DMS 273 treated with DMSO at 0.1 percent for 48 hours (cell line): ENCODE measurements around the gene ALG8.
A peak's percentile ranks its signal among the peaks of the same experiment; 100 is the strongest.
"Not testable (repeated sequence)": the region's sequence is repeated elsewhere in the genome, so short reads cannot be mapped to it uniquely, and the experiment has no call there.

Source experiments
- DNase-seq: peaks from one replicate; lab custom pipeline; 2025; lab: John Stamatoyannopoulos, UW

The ALG8 gene

DNA sequence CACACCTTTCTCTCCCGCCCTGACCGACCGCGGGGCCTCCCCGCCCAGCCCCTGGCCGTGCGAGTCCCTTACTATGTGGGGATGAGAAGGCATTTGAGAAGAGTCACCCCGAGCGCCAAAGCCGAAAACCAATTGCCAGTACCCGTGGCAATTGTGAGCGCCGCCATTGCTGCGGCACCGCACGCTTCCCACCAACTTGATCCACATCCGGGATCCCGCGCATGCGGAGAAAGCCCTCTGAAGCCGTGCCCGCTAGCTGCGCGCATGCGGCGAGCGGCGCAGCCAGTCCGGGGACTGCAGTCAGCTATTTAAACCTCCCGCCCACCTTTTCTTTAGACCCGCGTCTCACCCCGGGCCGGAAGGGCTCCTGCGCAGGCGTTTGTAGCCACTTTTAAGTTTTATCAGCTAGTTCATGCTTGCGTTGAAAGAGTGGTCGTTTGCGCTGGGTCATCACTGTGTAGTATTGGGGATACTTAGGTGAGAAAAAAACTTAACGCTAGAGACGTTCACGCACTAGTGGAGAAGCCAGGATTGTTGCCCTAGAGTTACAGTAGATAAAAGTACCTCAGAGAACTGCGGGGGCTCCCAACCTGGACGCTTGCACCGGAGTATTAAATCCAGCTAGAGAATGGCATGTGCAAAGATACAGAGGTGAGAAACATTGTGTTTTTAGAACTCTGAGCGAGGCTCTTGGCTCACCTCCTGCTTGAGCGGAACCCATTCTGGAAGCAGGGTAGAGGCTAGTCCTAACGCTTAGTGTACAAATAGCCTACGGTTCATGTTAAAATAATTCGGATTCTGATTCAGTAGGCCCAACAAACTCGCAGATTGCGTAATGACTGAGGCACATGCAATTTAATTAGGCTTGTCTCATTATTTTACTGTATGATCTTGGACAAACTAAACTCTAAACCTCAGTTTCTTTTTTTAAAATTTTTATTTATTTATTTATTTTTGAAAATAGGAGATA is at the start of gene ALG8:
TSS of gene ALG8 (minus strand) at position 205 of the 970 bp plus-strand sequence. CDS start at position 167, 38 bp downstream.
- peak; percentile 85 for DNase-seq

DNA sequence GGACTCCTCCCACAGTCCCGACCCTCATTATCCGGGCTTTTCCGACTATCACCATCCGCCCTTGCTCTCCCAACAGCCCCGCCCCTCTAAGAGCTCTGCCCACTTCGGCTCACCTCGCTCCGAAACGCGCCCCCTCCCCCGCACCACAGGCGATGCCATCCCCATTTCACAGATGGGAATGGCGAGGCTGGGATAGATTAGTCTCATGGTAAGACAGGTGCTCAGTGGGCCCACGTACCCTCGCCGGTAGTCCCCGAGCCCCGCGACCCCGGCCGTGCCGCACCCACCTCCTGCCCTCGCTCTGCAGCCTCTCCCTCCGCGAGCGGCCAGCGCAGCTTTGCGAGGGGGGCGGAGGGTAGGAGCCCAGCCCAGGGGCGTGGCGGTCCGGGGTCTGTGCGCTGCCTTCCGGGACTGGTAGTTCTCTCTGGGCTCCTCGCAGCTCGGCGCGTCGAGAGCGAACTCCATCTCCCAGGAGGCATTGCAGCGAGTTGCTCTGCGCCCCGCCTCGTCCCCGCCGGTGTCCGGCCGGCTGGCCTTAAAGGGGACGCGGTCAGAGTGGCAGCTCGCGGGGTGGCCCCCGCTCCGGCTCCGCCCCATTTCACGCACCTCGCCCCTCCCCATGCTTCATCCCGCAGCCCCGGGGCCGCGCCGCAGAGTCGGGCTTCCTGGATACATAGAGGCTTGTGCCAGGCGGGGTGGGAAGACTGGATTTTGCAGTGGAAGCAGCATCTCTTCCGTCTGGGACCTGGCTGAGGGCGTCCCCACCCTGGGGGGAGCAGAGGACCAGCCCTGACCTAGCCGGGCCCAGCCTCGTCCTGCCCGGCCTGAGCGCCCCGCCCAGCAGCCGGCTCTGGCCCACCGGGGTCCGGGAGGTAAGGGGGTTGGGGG is 49.1 kb upstream of the ALG8 start, which contains the start of the genes KCTD21 and USP35:
TSS of gene KCTD21 (minus strand) at position 341 of the 888 bp plus-strand sequence. CDS start 14,072 bp downstream, outside the sequence.
TSS of gene USP35 (plus strand) at position 634 of the 888 bp plus-strand sequence. CDS start 7,327 bp downstream, outside the sequence.
- peak; percentile 86 for DNase-seq

DNA sequence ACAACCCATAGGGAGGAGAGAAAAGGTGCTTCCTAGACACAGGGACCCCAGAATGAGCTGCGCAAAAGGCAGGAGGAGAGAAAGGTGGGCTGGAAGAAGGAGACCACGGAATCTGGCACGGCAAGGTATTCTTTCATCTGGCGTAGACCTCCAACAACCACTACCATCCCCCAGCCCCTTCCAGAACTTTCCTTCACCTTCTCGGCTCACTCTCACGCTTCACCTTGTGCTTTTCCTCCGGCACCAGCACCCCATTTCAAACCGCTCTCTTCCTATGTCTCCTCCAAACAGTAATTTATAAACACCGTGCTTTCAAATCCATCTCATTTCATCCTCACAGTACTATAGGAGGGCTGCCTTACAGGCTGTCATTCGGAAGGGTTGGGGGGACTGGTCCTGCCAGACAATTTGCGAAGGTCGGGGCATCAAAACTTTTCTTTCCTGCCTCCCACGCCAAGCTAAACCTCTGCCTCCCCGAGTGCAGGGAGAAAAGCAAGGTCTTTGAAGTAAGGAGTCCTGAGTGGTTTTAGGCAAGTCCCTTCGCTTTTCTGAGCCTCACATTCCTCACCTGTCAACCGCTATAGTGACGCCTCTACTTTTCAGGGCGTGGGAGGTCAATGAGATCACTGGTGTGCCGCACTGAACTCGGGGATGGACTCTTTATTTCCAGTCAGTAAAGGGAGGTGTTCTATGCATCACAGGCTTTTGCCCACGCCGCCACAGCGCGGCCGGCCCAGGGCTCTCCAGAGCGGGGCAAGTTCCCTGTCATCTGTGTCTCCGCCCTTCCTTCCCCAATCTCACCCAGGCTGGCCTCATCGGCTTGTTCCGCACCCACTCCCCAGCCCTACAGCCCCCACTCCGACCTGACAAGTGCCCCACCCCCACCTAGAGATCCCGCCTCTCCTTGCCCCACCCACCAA is 48.2 kb upstream of the ALG8 start:
- DNase-seq = no peak

DNA sequence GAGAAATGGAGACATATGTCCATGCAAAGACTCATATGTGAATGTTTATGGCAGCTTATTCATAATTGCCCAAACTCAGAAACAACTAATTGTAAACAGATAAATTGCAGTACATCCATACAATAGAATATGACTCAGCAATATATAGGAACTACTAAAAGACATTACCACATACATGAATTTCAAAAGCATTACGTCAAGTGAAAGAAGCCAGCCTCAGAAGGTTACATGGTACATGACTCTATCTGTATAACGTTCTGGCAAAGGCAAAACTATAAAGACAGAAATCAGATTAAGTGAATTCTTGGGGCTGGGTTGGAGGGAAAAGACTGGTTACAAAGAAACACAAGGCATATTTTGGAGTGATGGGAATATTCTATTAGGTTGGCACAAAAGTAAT is 41.8 kb upstream of the ALG8 start:
- no peak for DNase-seq

DNA sequence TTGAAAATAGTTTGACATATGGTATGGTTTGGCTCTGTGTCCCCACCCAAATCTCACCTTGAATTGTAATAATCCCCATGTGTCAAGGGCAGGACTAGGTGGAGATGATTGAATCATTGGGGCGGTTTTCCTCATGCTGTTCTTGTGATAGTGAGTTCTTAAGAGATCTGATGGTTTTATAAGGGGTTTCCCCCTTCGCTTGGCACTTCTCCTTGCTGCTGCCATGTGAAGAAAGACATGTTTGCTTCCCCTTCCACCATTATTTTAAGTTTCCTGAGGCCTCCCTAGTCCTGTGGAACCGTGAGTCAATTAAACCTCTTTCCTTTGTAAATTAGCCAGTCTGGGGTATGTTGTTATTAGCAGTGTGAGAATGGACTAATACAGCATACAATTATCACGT is 41.3 kb upstream of the ALG8 start:
- DNase-seq = no peak

DNA sequence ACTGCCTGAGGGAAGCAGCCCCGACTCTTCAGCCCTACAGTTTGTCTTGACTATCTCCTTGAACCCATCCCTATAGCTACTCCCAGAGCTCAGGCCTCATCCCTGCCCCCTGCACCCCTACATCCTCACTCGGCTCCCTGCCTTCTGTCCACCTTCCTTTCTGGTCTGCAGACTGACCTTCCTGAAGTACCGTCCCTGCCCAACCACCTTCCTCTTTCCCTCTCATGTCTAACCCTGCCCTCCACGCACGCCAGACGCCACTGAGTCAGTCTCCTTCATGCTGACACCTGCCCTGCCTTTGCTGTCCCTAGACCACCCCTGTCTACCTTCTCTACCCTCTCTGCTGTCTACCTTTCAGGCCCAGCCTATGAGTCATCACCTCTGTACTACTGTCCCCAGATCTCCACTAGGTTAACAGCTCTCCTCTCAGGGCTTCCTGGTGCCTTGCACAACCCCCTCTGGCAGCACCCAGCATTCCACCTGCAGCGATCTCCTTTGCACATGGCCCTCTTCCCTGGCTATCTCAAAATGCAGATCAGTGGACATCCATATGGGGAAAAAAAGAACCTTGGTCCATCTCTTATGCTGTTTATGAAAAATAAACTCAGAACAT is 40.1 kb upstream of the ALG8 start:
- DNase-seq = no peak

DNA sequence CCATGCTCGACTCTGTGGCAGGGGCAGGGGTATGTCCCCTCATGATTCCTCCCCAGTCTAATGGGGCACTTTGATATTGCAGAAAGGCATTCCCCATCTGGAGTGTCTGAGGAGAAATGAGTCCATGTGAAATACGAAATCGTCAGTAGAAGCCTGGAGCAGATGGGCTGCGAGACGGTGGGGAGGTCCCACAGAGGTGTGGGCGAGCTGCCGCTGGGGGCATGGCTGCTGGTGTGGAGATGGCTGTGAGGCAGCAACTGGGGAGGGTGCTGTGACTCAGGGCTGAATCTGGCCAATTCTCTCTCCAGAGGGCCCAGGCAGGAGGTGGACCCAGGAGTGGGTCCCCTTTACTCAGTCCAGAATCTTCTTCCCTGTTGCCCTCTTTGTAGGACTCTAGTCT is 37.8 kb upstream of the ALG8 start:
- DNase-seq = peak; percentile 50

DNA sequence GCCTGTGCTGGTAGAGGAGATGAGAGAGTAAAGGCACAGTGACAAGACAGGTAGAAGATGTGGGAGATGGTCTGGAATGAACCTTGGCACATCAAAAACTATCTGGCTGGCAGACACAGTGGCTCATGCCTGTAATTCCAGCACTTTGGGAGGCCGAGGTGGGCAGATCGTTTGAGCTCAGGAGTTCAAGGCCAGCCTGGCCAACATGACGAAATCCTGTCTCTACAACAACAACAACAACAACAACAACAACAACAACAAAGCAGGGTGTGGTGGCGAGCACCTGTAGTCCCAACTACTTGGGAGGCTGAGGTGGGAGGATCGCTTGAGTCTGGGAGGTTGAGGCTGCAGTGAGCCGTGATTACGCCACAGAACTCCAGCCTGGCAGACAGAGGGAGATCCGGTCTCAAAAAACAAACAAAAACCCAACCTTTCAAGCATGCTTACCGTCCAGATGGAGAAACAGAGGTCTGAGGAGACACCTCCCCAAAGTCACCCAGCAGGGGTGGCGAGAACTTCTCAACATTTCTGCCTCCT is 37.2 kb upstream of the ALG8 start:
- no peak for DNase-seq

DNA sequence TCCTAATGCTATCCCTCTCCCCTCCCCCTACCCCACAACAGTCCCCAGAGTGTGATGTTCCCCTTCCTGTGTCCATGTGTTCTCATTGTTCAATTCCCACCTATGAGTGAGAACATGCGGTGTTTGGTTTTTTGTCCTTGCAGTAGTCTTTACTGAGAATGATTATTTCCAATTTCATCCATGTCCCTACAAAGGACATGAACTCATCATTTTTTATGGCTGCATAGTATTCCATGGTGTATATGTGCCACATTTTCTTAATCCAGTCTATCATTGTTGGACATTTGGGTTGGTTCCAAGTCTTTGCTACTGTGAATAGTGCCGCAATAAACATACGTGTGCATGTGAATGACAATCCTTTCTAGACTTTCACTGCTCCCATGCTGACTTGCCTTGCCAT is 36.4 kb upstream of the ALG8 start:
- DNase-seq = not testable (repeated sequence)

DNA sequence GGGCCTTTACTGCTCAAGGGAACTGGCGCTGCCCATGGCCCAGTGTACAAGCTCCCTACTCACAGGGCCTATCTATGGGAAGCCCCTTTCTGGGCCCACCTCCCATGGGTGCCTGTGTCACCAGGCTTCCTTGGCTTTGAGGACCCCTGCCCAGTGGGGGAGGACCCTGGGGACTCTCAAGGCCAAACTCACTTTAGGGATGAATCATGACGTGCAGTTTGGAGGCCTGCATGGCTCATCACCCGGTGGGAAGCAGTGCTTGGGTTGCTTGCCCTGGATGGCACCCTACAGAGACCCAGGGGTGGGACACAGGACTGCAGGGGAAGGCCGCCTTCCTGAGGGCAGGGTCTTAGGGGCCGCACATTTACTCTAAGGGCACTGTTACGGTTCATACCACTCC is 32.5 kb upstream of the ALG8 start:
- no peak for DNase-seq

DNA sequence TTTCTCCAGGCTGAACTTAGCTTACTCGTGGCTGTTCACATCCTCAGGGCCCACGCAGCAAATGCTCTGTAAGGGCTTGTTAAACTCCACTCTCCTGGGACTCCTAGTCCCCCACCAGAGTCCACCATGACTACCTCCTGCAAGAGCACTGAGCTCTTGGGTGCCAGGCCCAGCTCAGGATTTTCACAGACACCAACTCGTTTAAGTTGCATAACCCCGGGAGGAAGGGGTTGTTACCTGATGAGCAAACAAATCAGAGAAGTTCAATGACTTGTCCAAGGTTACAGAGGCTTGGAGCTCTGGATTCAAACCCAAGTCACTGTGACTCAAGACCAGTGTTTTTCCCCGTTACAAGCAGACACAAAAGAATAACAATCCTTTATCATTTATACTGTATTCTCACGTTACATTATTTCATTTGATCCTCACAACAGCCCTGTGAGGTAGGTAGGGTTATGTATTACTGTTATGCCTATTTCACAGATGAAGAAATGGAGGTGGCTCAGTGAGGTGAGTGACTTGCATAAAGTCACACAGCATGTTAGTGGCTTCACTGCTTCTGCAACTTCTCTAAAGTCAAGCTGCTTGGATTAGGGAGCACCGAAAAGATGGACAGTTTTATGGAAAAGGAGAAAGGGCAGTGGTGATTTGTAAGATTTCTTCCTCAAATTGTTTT is 31.6 kb upstream of the ALG8 start:
- DNase-seq = no peak

DNA sequence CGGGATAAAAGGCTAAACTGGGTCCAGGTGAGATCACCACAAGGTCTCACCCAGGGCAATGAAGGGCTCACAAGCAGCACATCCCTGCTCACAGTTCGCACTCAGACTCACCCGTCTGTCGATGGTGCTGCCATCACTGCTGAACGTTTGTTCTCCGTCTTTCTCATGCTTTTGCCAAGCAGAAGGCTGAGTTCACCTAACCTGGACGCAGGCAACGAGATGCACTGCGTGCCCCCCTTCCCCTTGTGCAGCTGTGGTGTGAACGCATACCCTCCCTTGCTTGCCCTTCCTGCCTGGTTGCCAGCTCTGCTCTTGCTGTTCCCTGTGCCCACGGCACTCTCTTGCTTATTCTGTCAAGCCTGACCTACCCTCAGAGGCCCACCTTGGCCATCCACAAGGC is 31.0 kb upstream of the ALG8 start:
- no peak for DNase-seq

DNA sequence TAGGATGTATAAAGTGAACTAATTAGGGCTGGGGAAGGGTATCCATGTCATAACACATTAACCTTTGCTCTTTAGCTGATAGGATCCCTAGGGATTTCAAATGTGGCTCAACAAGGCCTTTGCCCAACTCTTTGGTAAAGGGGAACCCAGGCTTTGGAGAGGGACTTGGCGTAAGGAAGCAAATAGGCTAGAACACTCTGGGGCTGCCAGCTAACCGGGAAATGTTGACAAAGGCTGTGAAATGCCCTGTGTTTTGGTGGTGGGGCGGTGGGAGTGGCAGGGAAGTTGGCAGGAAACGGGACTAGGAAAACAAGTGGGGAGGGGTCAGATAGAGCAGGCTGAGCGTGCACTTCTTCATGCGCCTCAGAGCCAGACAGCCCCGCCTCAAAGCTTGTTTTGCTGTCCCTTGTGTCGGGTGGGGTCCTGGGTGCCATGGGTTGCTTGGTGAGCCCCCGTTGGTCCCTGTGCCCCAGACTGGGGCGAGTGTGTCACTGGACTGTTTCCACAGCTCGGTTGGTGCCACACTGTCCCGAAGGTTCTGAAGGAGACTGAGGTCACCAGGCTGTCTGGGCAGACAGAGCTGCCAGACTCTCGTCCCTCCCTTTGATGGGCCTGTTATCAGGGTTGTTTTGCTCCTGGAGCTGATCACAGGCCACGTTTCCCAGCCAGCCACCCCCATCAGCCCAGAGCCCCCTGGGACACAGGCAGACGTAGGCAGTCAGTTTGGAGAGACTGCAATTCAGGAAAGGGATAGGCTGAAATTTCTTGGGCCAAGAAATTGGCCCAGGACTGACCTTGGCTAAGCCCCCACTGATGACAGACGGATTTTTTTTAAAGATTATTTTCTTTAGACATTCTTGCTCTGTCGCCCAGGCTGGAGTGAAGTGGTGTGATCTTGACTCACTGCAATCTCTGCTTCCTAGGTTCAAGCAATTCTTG is 29.4 kb upstream of the ALG8 start:
- no peak for DNase-seq

DNA sequence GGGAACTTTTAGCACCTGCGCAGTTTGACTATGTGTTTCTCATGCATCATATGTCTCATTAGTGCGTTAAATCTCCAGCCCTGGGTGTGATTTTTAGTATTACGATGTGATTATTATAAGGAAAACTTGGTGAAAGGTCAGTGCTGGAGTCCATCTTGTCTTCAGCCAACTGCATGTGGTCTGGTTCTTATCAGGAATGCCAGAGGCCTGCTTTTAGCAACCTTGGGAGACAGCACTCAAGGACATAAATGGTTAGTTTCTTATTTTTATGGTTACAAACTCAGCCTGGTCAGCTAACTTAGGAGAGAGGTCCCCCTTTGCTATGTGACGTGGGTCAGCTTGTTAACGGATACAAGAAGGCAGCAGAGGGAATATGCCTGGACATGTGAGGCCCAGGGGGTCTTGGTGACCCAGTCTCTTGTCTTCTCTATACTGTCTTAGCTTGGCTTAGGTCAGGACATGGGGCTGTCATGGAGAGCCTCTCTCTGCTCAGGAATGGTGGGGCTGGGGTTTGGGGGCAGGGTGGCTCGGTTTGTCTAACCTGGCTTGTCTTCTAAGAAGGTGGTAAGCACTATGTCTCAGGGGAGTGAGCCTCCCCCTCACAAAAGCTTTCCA is 27.5 kb upstream of the ALG8 start:
- no peak for DNase-seq

DNA sequence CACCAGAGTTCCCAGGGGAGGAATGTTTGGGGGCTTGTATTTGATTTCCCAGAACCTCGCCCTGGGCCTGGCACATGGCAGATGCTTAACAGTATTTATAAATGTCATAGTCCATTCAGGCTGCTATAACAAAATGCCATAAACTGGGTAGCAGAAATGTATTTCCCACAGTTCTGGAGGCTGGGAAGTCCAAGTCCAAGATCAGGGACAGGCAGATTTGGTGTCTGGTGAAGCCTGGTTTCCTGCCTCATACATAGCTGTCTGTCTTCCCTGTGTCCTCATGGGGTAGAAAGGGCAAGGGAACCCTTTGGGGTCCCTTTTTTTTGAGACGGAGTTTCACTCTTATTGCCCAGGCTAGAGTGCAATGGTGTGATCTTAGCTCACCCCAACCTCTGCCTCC is 25.0 kb upstream of the ALG8 start:
- DNase-seq = no peak

DNA sequence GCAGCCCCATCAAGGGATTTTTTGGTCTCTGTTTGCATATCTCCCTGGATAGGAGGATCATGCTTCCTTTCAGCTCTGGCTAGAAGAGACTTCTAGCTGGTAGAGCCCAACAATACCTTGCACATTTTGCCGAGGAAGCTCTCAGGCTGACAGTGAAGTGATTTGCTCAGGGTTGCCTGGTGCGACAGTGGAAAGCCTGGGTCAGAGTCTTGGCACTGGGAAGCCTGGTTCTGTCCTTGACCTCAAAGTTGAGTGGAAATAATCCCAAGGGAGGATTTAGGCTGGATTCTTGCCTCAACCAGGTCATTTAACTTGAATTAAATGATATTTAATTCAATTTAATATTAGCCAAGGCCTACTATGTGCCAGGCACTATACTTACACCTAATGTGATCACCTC is 24.4 kb upstream of the ALG8 start:
- no peak for DNase-seq

DNA sequence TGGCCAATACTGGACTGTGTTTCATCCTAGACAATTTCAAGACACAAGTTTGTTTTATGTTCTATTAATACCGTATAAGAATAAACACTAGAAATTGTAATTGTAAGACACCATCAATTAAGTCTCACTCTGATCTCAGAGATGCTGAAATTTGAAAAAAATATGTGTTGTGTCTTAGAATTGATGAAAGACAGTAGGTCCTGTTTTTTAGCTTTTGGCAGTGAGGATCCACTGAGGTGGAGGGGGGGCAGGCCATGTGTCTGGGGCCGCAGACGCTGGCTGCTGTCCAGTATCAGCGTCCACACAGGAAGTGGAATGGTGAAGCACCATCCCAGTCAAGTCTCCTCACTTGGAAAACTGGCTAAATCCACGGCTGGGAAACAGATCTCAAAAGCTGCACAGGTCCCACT is 22.5 kb upstream of the ALG8 start:
- no peak for DNase-seq

DNA sequence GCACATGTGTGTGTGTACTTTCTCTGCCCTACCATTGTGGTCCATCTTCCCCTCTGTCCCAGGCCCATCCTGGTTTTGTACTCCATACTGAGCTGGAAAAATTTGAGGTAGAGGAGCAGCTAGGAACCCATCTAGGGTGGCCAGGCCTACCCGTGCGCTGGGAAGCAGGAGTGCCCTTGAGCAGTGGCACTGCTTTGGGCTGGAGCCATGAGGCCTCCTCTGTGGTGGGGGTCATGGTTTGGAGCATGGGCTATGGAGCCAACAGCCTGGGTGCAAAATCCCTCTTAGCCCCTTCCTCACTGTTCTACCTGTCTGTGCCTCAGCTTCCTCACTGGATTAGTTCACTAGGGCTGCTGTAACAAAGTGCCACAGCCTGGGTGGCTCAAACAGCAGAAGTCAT is 21.9 kb upstream of the ALG8 start:
- DNase-seq = no peak

DNA sequence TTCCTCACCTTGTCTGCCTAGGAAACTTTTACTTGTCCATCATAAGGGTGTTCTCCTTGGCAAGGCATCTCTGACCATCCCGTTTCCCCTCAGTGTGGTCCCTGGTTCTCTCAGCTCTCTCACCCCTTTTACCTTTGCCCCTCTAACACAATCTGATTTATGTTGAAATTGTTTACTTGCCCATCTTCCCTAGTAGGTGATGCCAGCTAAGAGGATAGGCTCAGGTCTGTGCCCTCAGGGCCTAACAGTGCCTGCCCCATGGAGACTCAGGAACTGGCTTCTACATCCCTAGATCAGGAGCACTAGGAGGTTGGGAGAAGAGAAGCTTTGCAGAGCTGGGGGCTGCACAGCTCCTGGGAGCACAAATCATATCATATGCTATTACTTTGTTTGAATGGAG is 21.1 kb upstream of the ALG8 start:
- no peak for DNase-seq
